Naive B cell (primary cell): ENCODE results near the gene UBAP1L. TPM values are rescaled to one million over a fixed set of nuclear protein-coding genes. Genes with fewer than 3 reads are reported as not detected.

Experiments used
- ATAC-seq, 2 donors: fragments of 150-1000 bp; cut with Tn5 transposase; 2 replicates each; pipeline ENCODE4 v1.10.0; 2021; ENCODE audit warnings: low read depth in 2 of 2, mild to moderate bottlenecking in 2 of 2, moderate library complexity in 2 of 2
- DNase-seq: peaks from one replicate; pipeline ENCODE4 v3.0.0; 2022
- H3K27ac Mint-ChIP-seq, 6 donors: one replicate each; pipeline ENCODE4 v1.8.0; 2020 to 2022; ENCODE audit warnings: mild to moderate bottlenecking in 6 of 6, mixed read lengths in 6 of 6, moderate library complexity in 5 of 6, inconsistent platforms in 2 of 6
- H3K27me3 Mint-ChIP-seq, 3 donors: one replicate each; pipeline ENCODE4 v1.8.0; 2021 to 2022; ENCODE audit warnings: mixed read lengths in 3 of 3, mild to moderate bottlenecking in 1 of 3
- H3K36me3 Mint-ChIP-seq, 2 donors: one replicate each; pipeline ENCODE4 v1.8.0; 2020 to 2022; ENCODE audit warnings: mixed read lengths in 2 of 2, inconsistent platforms in 1 of 2, mild to moderate bottlenecking in 1 of 2
- H3K4me1 Mint-ChIP-seq, 3 donors: one replicate each; pipeline ENCODE4 v1.8.0; 2020 to 2022; ENCODE audit warnings: mixed read lengths in 3 of 3, inconsistent platforms in 1 of 3, mild to moderate bottlenecking in 1 of 3, moderate library complexity in 1 of 3
- H3K4me3 Mint-ChIP-seq, 8 donors: one replicate each; pipeline ENCODE4 v1.8.0; 2020 to 2022; ENCODE audit warnings: mild to moderate bottlenecking in 8 of 8, mixed read lengths in 8 of 8, moderate library complexity in 8 of 8, inconsistent platforms in 2 of 8
- H3K9me3 Mint-ChIP-seq, 7 donors: one replicate each; pipeline ENCODE4 v1.8.0; 2020 to 2022; ENCODE audit warnings: mixed read lengths in 7 of 7, mild to moderate bottlenecking in 5 of 7, inconsistent platforms in 2 of 7, moderate library complexity in 1 of 7
- polyA plus RNA-seq, 6 donors: library from polyadenylated mRNA; unstranded; fragments of 300-500 nt; fragmentation: Illumina TruSeq; gene quantifications; one replicate each; pipeline ENCODE4 v1.2.3, GENCODE V29; 2021; ENCODE audit warnings: low read depth in 6 of 6

Gene UBAP1L
- polyA plus RNA-seq, 6 donors from 2014 or later, result 0.04 to 0.52 (median 0.24) TPM; not detected in 2

- Mint-ChIP-seq H3K9me3 (no peaks in the 10 kb centered on the region), H3K27ac (no peak overlapping the region), H3K36me3 (no peaks in the 10 kb centered on the region), H3K4me1 (peaks cover 0 to 5% (median 4%) of the 10 kb centered on the region in 3 donors), H3K27me3 (peaks cover 19 to 33% (median 24%) of the 10 kb centered on the region in 3 donors), H3K4me3 (no peak overlapping the region)
- DNase-seq (no peak), ATAC-seq (no peak)
Observed at GRCh38 chr15:65062726-65063125, 52.3 kb downstream of the UBAP1L start.

- no peak overlapping the region for H3K4me3 Mint-ChIP-seq
- ATAC-seq, result no peak
- DNase-seq, result no peak
- no peak overlapping the region for H3K27ac Mint-ChIP-seq
- H3K4me1 Mint-ChIP-seq, result peaks cover 0 to 2% (median 1%) of the 10 kb centered on the region in 3 donors
- peaks cover 14 to 28% (median 18%) of the 10 kb centered on the region in 3 donors for H3K27me3 Mint-ChIP-seq
- no peaks in the 10 kb centered on the region for H3K36me3 Mint-ChIP-seq
- H3K9me3 Mint-ChIP-seq, result no peaks in the 10 kb centered on the region
Observed at GRCh38 chr15:65062061-65062460, 52.9 kb downstream of the UBAP1L start.

GRCh38 chr15:65060641-65061397 lies 54.2 kb downstream of the UBAP1L start:
- peaks cover 0 to 2% (median 0%) of the 10 kb centered on the region in 3 donors for H3K4me1 Mint-ChIP-seq
- DNase-seq (no peak), ATAC-seq (no peak)
- no peak overlapping the region for H3K4me3 Mint-ChIP-seq
- H3K27me3 Mint-ChIP-seq, result peaks cover 10 to 21% (median 11%) of the 10 kb centered on the region in 3 donors
- no peaks in the 10 kb centered on the region for H3K36me3 Mint-ChIP-seq
- H3K9me3 Mint-ChIP-seq, result no peaks in the 10 kb centered on the region
- H3K27ac Mint-ChIP-seq, result no peak overlapping the region

- Mint-ChIP-seq H3K27me3 (peaks cover 2 to 14% (median 4%) of the 10 kb centered on the region in 3 donors), H3K9me3 (no peaks in the 10 kb centered on the region), H3K4me3 (no peak overlapping the region), H3K36me3 (no peaks in the 10 kb centered on the region), H3K4me1 (peaks cover 0 to 2% (median 0%) of the 10 kb centered on the region in 3 donors), H3K27ac (no peak overlapping the region)
- no peak for DNase-seq
- no peak for ATAC-seq
Observed at GRCh38 chr15:65059931-65060596, 54.9 kb downstream of the UBAP1L start.

- Mint-ChIP-seq H3K27me3 (peaks cover 0 to 12% (median 3%) of the 10 kb centered on the region in 3 donors), H3K4me3 (no peak overlapping the region), H3K4me1 (peaks cover 0 to 2% (median 0%) of the 10 kb centered on the region in 3 donors), H3K9me3 (no peaks in the 10 kb centered on the region), H3K36me3 (no peaks in the 10 kb centered on the region), H3K27ac (peak overlapping the region in 1 of 6 donors; percentile 26)
- DNase-seq (no peak), ATAC-seq (no peak)
Observed at GRCh38 chr15:65059369-65059750, 55.6 kb downstream of the UBAP1L start.

GRCh38 chr15:65058394-65059368 lies 56.3 kb downstream of the UBAP1L start:
- Mint-ChIP-seq H3K27ac (no peak overlapping the region), H3K9me3 (no peaks in the 10 kb centered on the region), H3K4me3 (no peak overlapping the region), H3K27me3 (peaks cover 0 to 11% (median 3%) of the 10 kb centered on the region in 3 donors), H3K4me1 (peaks cover 0 to 2% (median 0%) of the 10 kb centered on the region in 3 donors), H3K36me3 (no peaks in the 10 kb centered on the region)
- no peak for DNase-seq
- ATAC-seq, result no peak

GRCh38 chr15:65057549-65057940 lies 57.5 kb downstream of the UBAP1L start:
- Mint-ChIP-seq H3K4me1 (peaks cover 0 to 2% (median 0%) of the 10 kb centered on the region in 3 donors), H3K4me3 (no peak overlapping the region), H3K36me3 (no peaks in the 10 kb centered on the region), H3K9me3 (no peaks in the 10 kb centered on the region), H3K27ac (peak overlapping the region in 1 of 6 donors; percentile 44), H3K27me3 (peaks cover 0 to 4% (median 3%) of the 10 kb centered on the region in 3 donors)
- ATAC-seq (no peak), DNase-seq (no peak)

- H3K4me1 Mint-ChIP-seq, result peaks cover 0 to 2% (median 0%) of the 10 kb centered on the region in 3 donors
- no peaks in the 10 kb centered on the region for H3K36me3 Mint-ChIP-seq
- peaks cover 0 to 3% (median 2%) of the 10 kb centered on the region in 3 donors for H3K27me3 Mint-ChIP-seq
- peak overlapping the region in 1 of 6 donors; percentile 44 for H3K27ac Mint-ChIP-seq
- ATAC-seq (no peak), DNase-seq (no peak)
- no peaks in the 10 kb centered on the region for H3K9me3 Mint-ChIP-seq
- no peak overlapping the region for H3K4me3 Mint-ChIP-seq
Observed at GRCh38 chr15:65056868-65057548, 58.0 kb downstream of the UBAP1L start.

GRCh38 chr15:65056106-65056505 lies 58.9 kb downstream of the UBAP1L start:
- H3K27me3 Mint-ChIP-seq, result peaks cover 0 to 5% (median 3%) of the 10 kb centered on the region in 3 donors
- ATAC-seq, result no peak
- H3K36me3 Mint-ChIP-seq, result no peaks in the 10 kb centered on the region
- H3K4me3 Mint-ChIP-seq, result no peak overlapping the region
- H3K4me1 Mint-ChIP-seq, result peaks cover 0 to 2% (median 2%) of the 10 kb centered on the region in 3 donors
- no peak overlapping the region for H3K27ac Mint-ChIP-seq
- DNase-seq, result no peak
- H3K9me3 Mint-ChIP-seq, result no peaks in the 10 kb centered on the region

- Mint-ChIP-seq H3K4me3 (no peak overlapping the region), H3K9me3 (no peaks in the 10 kb centered on the region), H3K36me3 (no peaks in the 10 kb centered on the region), H3K27ac (no peak overlapping the region), H3K27me3 (peaks cover 0 to 5% (median 0%) of the 10 kb centered on the region in 3 donors), H3K4me1 (peaks cover 2 to 6% (median 6%) of the 10 kb centered on the region in 3 donors)
- ATAC-seq (no peak), DNase-seq (no peak)
Observed at GRCh38 chr15:65055201-65055870, 59.7 kb downstream of the UBAP1L start.

GRCh38 chr15:65054333-65055200 lies 60.4 kb downstream of the UBAP1L start:
- Mint-ChIP-seq H3K27me3 (peaks cover 0 to 5% (median under 1%) of the 10 kb centered on the region in 3 donors), H3K4me1 (peaks cover 10 to 14% (median 14%) of the 10 kb centered on the region in 3 donors), H3K9me3 (no peaks in the 10 kb centered on the region), H3K4me3 (no peak overlapping the region), H3K27ac (no peak overlapping the region), H3K36me3 (no peaks in the 10 kb centered on the region)
- peak; percentile 42 to 52 for ATAC-seq
- DNase-seq, result peak; percentile 42
